HG03521 (cell line): ENCODE results near the gene GSC.

Experiments used
- ATAC-seq: cut with Tn5 transposase; IDR thresholded peaks from one replicate; pipeline ENCODE4 v1.9.1; 2021; ENCODE audit warnings: mild to moderate bottlenecking, moderate library complexity; ENCODE audit not compliant: unreplicated experiment

GSC gene

DNA sequence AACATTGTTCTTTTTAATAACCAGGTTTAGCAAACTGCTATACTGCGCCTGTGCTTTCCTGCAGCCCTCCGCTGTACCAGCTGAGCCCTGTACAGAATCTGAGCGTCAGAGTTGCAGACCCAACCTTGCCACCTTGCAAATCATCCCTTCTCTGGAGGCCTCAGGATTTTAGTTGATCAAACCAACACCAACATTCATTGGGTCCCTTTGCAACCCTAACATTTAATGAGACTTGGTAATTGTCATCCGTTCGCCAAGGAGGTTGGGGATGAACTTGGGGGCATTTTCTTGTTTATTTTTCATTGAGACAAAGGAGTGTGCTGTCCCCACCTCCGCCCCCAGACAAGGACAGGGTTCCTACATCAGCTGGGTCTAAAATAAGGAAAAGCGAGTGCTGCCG lies 2.6 kb upstream of the GSC start:
- no peak for ATAC-seq

DNA sequence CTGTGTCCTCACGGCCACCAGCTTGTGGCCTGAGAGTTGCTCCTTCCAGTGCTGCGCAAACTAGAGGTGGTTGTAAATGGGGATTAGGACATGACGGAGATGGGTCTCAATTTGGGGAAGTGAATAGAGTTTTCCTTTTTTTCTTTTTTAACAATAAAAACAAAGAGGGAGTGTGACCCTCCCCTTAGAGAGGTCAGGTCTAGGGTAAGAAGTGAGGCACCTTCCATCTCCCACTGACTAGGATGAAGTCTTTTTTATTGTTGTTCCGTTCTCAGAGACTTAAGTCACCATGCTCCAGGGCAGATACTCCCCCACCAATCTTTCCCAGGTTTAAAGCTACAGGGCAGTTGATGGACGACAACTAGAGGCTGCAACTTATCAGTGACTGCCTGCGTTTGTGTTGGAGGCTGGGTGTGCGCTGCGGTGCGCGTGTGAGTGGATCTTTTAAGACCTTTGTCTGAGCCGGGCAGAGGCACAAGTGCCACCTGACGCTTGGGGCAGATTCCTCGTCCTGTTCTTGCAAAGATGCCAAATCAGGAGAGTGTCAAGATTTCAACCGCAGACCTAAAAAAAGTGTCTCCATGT lies 2.1 kb upstream of the GSC start:
- no peak for ATAC-seq

DNA sequence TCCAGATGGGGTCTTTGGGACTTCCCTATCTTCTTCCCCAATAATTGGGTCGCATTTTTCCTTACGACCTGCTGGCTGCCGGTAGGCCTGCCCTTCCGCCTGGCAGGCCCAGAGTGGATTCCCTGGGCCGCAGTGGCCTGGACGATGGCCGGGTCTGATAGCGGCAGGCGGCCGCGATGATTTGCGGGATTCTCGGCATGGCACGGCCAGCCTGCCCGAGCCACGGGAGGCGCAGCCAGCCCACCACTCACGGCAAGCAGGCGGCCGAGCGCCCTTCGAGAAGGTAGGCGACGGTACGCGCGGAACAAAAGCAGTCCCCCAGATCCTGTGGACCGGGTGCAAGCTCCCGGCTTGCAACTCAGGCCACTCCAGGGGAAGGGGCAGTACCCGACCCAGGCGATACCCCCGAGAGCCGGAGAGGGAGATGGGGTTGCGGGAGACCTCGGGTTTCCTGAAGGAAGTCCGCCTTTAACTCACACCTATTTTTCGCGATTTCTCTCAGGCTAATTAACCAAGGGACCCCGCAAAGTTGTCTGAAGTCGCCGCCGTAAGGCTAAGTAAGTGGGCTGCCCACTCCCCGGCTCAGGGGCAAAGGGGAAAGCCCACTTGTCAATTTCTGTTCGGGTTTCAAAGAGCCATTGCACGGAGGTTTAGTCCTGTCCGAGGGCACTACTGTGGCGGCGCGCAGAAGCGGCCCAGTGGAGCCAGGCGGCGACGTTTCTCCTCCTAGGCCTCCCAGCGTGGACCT lies 1.4 kb upstream of the GSC start:
- ATAC-seq: no peak

DNA sequence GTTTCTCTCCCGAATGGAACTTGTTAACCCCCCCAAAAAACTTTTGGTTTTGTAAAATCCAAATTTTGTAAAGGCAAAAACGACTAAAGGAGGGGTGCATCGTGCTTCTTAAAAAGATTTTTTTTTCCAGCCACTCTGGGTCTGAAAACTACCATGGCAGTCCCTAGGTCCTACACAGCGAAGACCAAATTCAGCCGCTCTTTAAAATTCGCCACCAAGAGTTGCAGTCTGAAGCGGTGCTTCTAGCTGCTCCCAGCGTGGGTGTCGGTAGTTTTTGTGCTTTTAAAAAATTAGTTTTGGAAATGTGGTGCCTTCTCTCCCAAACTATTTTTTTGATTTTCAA lies 873 bp upstream of the GSC start:
- no peak for ATAC-seq

DNA sequence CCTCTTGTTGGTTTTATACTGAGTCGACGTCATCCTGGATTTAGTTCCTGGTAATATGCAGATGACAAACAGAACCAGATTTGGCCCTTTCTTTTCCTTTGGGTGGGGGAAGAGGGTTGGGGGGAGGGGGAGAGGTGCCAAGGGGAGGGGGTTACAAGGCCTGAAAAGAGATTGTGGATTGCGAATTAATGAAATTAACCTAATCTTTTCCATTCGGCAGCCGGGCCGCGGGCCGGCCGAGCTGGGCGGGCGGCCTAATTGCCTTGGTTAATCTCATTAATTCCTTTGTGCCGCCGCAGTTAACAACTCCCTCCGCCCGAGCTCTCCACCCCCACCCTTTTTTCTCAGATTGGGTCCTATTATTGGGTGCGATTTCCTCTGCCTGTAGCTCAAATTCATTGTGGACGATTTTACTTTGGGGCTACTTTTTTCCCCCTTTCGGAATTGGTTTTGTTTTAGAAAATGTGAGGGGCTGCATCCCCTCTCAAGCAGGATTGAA lies 387 bp upstream of the GSC start:
- ATAC-seq: no peak

DNA sequence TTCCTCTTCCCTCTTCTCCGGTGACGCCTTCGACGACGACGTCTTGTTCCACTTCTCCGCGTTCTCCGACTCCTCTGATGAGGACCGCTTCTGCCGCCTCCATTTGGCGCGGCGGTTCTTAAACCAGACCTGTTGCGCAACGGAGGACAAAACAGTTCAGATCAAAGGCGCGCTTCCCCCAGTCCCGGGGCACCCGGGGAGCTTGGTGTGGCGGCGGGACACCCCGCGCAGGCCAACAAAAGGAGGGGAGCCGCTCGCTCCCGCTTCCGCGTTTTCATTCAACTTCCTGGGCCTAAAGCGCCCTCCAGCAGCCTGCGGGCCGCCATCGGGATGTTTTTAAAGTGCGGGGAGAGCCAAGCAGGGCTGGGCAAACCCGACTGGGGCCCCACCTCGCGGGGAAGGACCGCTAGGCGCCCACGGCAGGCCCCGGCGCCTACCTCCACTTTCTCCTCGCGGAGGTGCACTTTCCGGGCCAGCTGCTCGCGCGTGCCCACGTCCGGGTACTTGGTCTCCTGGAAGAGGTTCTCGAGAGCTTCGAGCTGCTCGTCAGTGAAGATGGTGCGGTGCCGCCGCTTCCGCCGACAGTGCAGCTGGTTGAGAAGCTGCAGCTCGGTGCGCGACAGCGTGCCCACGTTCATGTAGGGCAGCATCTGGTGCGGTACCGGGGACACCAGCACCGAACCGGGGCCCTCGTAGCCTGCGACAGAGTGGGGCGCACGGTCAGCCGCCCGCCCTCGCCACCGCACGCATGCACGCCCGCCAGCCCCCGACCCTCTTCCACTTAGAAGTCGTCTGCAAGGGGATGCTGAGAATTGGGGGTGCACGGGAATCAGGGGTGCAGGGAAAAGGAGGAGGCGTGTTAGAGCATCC lies 1.2 kb downstream of the GSC start:
- ATAC-seq: no peak

DNA sequence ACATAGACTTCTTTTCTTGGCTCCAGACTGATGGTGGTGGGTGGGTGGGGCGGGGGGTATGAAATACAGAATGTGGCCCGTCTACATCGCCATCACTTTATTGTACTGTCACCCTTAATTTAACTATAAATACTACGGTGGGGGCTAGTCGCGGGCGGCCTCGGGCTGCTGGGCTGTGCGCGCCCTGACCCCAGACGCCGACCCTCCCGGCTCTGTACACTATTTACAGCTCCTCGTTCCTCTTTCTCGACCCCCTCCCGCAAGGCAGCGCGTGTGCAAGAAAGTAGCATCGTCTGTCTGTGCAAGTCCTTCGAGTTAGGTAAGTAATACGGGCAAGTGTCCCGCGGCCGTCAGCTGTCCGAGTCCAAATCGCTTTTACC lies 1.8 kb downstream of the GSC start:
- ATAC-seq: no peak

DNA sequence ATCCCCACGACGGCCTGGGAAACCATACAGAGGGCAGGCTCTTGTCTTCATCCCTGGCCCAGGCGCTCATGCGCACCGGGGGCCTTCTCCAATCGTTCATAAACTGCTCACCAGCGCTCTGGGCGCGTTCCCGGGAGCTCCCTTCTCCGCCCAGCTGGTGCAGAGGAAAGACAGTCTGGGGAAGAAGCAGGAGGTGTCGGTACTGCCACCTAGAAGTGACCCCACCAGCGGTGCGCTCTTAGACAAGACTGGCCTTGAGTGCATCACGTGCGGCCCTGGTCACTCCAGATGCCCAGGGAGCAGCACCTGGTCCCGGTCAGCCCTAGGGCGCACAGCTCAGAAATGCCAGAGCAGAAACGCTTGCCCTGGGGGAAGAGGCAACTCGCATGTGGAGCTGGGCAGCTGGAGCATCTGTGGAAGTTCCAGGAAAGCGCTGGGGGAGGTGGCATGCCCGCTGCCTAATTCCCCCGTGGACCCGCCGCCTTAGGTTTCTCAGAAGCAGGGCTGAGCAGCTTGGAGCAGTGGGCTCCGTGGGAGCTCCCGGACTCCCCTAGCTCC lies 2.5 kb downstream of the GSC start:
- no peak for ATAC-seq

DNA sequence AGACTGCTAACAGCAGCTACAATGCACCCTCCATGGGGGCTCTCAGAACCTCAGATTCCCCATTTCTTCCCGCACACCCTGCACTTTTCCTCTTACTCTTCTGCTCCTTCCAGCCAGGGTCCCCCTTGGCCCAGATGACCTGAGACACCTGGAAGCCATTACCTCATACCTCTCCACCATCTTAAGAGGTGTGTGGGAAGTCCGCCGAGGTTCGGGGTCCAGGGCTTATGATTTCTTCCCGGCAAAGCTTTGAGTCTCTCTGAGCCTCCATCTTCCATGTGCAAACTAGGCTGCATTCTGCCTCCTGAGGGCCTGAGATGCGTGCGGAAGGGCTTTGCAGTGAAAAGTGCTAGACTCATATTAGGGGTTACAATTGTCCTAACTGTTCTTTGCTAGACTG lies 5.3 kb downstream of the GSC start:
- ATAC-seq: no peak

DNA sequence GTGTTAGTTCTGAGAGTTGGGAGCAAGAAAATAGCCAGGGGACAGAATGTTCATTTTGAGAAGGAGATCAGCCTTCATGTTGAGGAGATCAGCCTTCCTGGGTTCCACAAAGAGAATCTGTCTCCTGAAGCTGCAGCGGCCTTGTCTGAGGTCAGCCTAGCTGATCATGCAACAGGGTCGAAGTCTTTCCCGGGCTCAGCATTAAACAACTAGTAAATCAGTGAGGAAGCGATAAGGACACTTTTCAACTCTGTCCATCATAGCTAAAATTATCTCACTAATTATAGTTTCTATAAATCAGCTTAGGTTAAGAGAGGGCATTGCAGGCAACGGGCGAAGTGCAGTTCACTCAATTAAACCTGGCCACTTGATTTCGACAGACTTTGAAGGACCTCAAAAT lies 7.5 kb downstream of the GSC start:
- no peak for ATAC-seq

DNA sequence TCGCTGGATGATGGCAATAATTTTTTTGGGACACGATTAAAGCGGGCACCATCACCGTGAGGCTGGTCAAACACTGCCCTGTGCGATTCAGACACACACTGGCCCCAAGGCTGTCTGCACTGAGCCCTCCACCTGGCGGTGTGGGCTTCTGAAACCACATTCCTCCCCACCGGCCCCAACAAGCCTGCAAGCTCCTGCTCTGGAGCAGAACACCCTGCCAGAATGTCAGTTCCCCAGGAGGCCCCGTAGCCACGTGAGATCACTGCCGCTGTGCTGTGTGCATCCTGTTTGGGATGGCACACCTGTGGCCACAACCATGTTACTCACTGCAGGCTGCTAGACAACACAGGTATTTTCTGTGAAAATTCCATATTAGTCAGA lies 7.9 kb downstream of the GSC start:
- no peak for ATAC-seq

DNA sequence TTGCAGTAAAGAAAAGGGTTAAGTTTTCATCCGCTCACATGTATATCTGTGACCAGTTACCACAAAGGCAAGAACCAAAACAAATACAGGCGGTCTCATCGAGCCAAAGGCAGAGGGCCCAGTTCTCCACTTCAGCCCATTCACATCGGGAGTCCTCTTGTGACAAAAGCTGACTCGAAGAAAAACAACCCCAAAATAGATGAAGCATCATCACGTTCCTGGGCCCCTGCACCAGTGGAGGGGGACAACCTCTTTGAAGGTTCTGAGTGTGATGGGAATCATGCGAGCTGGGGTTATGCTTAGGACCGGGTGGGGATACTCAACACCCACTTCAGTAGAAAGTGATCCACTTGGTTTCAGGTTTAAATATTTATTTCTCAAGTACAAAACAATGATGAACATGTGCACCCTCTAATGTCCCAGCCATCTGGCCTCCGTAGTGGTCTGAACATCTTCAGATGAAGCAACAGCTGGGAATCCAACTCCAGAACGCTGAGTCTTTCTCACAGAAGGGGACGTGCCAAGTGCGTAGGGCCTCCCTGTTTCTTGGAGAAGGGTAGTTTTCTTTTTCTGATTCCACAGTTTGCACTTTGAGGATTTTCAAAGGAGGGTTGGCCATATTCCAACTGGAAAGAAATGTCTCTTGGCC lies 8.4 kb downstream of the GSC start:
- ATAC-seq: no peak

DNA sequence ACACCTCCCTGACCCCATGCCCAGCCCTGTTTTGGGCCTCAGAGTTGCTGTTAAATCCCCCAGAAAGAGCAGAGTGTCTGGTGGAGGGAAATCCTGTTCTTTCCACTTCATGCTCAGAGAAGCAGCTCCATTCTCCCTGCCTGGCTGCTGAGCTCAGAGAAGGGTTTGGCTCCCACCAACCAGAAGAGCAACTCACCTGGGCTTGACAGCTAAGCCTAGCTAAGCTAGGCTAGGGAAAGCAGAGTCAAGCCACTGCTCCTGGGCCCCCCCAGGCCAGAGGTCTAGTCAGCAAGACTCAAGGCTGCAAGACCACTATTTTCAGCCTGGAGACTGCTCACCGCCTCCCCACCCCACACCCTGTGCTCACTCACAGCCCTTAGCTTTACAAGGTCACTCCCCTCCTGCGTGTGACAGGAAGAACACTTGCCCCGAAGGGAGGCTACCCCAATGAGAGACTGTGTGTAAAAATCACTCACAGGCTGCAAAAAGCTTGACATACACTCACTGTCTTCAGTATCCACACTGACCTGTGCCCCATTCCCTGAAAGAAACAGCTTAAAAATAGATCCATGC lies 13.5 kb downstream of the GSC start:
- ATAC-seq: no peak

DNA sequence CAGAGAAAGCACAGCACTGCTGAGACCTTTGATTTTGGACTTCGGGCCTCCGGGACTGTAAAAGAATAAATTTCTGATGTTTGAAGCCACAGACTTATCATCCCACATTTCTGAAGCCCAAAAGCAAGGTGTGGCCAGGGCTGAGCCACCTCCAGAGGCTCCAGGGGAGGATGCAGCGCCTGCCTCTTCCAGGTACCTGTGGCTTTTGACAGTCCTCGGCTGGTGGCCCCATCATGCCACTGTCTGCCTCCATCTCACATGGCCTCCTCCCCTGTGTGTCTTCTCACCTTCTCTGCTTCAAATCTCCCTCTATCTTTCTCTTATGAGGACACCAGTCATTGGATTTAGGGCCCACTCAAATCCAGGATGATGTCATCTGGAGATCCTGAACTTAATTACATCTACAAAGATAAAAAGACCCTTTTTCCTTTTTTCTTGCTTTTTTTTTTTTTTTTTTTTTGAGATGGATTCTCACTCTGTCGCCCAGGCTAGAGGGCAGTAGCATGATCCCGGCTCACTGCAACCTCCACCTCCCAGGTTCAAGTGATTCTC lies 15.4 kb downstream of the GSC start:
- ATAC-seq: no peak

DNA sequence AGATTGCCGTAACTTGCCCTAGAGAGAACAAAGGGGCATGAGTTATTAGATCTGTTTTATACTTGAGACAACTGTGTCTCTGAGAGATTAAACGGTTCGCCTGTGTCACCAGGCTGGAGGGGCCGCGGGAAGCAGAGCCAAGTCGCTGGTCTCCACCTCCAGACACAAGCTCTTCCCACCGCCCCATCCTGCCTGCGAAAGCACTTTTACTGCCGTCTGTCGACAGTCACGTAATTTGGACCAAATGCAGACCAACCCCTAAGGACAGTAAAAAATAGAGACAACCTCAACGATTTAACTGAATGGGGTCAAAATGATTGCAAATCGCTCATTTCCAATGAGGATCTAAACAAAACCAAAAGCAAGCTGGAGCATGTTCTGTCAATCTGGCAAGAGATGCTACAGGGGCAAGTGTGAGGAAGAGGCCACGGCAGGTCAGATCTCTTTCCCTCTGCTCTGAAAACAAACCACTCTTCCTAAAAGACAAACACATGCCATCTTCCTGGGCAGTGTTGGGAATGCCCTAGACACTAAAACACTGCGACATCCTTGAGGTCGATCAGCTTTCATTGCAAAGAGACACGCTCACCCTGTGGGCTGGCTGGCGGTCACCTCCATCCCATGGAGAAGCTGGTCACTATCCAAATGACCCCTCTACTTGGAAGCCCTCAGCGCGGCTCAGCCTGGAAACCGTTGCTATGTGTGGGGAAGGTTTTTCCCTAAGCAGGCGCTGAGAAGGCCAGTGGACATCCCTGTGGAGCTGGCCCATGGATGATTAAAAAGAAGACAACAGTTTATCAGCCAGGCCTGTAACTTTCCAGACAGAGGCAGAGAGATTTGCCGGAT lies 17.1 kb downstream of the GSC start:
- no peak for ATAC-seq

DNA sequence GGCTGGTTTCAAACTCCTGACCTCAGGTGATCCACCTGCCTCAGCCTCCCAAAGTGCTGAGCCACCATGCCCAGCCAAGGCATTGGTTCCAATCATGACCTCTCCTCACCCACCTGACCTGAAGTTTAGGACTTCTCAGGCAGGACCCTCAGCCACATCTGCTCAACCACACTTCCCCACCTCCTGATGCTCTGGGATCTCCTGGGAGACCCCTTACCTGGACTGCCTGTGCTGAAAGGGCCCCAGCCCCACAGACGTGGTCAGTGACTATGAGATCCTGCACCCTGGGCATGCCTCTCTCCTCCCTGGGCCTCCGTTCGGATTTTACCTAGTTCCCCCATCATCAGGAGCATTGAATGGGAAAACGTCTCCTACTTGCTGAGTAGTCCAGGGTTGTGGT lies 18.0 kb downstream of the GSC start:
- no peak for ATAC-seq

DNA sequence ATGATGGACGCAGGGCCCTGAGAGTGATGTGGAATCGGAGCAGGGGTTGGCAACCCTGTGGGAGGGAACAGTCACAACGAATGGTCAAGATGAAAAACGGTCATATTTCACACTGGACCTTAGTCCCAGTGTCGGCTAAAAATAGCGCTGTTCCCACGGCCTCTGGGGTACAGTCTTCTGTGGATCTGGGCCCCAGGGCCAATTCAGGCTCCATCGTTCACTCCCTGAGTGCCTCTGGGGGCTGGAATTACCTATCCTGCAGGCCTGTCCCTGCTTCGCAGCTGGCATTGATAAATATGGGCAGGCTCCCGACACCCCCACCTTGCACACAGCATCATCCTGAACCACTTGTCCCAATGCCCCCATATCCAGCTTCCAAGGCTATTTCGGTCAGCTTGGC lies 18.6 kb downstream of the GSC start:
- ATAC-seq: no peak

DNA sequence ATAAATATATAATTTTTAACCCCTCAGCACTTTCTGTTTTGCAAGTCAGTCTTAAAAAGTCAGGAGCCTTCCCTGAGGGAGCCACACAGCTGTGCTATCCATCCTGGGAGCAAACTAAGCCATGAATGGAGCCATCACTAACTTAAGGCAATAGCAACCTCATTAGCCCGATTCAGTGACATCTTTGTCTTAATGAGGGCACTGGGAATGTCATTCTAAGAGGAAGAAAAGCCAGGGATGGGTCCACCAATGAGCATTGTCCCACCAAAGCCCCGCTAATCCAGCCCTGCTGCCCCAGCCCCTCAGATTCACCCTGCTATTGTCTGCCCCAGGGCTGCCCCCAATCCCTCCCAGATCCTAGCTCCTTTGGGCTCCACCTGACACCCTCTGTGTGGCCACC lies 19.5 kb downstream of the GSC start:
- ATAC-seq: no peak

DNA sequence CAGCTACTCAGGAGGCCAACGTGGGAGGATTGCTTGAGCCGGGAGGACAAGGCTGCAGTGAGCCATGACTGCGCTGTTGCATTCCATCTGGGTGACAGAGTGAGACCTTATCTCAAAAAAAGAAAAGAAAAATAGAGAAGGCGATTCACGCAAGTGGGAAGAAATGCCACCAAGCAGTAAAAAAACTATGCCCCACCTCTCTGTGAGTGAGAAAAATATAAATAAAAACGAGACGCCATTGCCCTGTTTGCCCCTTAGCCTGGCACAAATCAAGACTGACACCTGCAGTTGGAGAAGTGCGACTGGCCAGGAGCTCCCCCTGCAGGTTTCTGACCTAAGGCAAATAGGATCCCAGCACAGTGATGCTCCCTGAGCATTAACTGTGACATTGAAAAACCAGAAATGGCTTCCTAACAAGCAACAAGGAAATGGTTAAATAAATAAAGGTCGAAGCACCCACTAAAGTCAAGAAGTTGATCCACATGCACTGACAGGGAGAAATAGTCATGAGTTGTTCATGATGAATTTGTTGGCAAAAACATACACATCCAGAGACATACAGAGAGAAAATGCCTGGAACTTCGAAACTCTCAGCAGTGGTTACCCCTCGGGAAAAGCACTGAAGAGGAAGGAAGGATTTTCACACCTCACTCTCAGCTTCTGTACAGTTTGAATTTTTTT lies 21.1 kb downstream of the GSC start:
- ATAC-seq: no peak
